HG02623 (cell line): Measurements from ENCODE around the gene GSG1L.

ENCODE experiments used
- ATAC-seq: cut with Tn5 transposase; IDR thresholded peaks from one replicate; pipeline ENCODE4 v1.9.1; 2021; ENCODE audit warnings: moderate library complexity; ENCODE audit not compliant: unreplicated experiment

Gene GSG1L

DNA sequence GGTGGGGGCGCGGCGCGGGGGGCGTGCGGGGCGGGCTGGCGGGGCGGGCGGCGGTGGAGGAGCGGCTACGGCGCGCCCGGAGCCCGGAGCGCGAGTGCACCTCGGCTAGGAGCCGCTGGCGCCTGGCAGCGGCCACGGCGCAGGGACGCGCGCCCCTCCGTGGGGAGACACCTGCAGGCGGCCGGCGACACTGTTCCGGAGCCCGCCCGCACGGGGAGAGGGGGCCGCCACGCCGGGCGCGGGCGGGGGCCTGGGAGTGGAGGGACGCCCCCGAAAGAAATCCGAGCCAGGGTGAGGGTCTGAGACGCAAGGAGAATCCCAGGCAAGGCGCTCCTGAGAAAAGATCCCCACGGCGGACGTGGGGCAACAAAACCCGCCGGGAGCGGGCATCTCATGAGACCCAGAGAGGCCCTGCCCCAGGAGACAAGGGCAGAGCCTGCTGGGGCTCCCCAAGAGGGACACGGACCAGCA, at the start of gene GSG1L:
GSG1L (minus strand) TSS at position 124 of the 471 bp plus-strand sequence. CDS start 290 bp downstream, outside the sequence.
- no peak for ATAC-seq

DNA sequence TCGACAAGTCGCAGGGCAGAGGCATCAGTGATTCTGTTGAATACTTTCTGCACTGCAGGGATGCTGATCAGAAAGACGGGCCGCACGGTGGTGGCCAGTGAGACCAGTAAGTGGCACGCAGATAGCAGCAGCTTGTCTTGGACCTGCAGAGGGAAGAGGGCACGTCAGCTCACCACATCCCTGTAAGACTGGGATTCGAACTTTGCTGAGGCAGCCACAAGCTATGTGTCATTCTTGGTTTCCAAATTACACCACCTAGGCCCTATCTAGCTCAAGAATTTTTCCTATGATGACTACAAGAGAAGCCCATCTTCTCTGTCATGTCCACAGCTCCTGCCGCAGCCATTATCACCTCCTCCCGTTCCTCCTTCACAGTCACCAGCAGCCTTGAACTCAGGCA, 49.4 kb upstream of the GSG1L start:
- no peak for ATAC-seq

DNA sequence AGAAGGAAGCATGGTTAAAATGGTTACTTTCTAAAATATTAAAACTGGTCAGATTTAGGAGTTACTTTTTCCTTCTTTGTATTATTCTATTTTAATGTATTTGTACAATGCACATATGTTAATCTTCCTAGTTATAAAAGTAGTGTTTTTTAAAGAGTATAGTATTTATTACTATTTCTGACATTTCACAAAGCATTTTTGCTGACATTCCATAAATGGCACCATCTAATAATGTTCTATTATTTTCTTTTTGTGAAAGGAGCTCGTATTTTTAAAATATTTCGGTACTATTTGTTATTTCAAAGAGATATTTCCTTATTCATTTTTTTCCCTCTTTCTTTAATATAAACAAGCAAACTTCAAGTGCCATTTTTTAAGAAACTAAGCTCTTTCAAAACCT, 47.5 kb upstream of the GSG1L start:
- ATAC-seq, result no peak

DNA sequence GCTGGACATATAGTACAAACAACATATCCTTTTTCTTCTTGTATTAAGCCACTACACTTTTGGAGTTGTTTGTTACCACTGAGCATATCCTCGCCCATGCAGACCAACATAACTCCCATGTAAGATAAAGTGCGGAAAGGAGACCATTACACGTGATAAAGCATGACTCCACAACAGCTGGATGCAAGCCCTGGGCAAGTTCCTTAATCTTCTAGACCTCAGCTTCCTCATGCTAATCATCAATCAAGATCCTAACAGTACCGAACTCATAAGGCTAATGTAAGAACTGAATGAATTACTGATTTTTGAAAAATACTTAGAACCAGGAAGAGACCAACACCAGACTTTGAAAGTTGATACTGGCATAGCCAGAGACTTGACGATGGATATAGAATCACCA, 47.0 kb upstream of the GSG1L start:
- no peak for ATAC-seq

DNA sequence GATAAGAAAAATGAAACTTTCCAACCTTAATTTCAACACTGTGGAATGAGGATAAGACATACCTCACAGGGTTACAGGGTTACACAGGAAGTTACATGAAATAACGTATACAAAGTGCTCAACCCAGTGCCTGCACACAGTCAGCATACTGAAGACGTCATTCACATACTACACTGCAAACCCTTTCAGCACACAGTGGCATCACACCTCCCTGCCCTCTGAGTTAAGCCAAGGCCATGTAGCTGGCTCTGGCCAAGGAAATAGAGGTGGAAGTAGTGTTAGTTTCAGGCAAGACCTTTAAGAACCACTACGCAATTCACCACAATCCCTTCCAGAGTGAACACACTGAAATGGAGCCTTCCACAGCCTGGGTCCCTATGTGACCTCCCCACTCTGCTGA, 46.6 kb upstream of the GSG1L start:
- ATAC-seq, result no peak

DNA sequence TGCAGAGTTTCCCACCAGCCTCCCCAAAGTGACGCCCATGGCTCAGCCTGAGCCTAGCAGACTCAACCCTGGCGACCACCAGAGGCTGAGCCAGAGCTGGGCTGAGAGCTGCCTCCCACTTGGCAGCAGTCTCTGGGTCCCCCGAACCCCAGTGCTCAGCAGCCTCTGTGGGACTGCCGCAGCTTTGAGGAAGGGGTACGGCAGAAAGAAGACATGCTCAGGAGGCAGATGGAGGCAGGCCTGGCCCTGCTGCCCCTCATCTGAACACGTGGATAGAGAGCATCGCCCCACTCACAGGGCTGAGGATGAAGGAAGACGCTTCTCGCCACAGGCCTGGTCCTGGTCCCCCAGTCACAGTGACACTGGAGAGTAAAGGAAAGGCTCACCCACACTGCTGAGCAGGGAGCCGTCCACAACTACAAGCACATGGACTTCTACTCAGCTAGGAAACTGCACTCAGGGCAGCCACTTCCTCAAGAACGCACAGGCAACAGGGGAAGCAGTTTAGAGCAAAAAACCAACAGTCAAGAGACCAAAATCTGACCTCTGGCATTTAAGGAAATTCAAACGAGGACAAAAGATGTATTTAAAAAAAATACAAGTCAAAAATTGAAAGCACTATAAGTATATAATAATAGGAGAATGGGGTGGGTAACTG, 45.2 kb upstream of the GSG1L start:
- no peak for ATAC-seq

DNA sequence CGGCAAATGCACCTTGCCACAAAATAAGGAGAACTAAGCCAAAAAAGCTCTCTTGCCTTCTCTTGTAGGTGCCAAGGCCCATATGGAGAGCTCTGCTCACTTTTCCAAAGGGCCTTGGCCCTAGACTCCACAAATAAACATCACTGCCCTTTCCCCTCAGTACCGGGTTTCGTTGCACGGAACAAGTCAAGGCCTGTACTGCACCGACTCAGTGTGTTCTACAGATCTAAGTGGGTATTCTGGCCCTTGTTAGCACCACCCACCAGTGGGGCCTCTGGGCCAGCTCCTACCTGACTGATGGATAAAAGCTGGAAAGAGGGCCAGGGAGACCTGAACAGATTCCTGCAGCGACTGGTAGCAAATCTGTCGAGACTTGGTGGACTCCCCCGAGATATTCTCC, 43.7 kb upstream of the GSG1L start:
- no peak for ATAC-seq

DNA sequence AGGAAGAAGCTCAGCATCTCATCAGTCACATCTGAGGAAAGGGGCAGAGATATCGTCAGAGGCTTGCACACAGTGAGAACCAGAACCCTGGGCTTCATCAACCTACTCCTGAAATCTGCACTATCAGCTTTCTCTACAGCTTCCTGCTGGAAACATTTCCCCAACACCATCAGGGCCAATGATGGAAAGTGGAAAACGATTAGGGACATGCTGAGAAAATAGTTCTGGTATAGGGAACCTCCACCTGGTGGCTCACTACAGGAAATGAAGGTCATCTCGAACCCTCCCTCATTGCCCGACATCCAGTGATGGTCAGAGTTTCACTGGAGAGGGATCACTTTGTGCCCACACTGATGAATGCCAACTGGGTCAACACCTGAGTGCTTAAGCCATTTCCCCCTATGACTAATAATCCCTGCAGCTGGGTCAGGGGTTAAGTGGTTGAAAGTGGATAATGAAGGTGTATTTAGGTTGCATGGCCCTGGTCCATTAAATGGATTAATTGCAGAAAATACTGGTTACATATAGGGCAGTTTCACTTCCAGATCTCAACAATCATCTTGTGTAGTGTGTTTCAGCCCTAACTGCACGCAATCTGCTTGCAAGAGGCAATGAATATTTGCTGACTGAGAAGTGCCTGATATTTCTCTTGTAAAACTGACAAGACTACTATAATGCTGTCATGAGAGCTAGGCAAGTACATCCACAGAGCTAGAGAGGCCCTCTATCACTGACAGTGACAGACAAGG, 43.1 kb upstream of the GSG1L start:
- ATAC-seq, result no peak

DNA sequence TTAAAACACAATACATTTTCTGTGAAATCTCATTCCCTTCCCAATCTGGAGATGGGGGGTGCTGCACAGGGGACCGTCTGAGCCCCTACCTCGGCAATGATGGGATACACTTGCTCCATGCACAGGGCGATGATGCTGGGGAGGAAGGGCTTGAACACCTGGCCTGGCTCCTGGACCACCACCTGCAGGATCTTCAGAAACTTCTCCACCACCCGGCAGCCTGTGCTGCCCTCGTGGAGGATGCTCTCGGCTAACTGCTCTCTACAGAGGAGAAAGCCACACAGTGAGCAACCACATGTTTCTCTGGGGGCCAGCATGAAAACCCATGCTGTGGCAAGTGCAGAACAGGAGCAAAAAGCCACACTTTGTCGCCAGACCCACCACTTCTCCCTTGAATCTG, 42.4 kb upstream of the GSG1L start:
- no peak for ATAC-seq

DNA sequence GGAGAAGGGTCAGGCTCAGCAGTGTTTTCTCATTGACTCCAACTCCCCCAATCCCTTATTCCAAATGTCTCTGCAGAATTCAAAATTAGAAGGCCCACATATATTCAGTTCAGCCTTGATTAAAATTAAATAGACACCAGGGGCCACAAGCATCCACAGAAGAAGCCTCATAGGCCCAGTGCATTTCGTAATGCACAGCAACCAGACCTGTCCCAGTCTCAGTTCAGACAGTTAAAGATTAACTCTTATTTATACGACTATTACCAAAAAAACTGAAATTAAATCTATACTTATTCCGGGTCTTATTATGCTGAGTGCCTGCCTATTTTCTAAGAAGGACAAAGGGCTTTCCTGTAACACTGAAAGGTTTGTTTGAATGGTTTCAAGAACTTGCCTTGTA, 41.8 kb upstream of the GSG1L start:
- no peak for ATAC-seq

DNA sequence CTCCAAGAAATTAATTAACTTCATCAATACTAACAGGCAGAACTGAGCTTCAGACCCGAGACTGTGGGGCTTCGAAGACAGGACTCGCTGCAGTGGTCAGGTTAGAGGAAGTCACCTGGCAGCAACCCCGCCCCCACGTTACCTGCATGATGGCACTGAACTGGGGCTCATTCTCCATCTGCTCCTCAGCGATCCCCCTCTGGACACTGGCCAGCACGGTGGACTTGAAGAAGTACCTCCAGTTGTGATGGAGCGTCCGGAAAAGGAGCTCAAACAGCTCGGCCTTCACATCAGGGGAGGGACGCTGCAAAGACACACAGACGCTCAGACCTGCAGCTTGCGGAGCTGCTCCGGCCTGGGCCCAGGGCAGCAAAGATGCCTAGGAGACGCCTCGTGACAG, 40.9 kb upstream of the GSG1L start:
- ATAC-seq, result no peak

DNA sequence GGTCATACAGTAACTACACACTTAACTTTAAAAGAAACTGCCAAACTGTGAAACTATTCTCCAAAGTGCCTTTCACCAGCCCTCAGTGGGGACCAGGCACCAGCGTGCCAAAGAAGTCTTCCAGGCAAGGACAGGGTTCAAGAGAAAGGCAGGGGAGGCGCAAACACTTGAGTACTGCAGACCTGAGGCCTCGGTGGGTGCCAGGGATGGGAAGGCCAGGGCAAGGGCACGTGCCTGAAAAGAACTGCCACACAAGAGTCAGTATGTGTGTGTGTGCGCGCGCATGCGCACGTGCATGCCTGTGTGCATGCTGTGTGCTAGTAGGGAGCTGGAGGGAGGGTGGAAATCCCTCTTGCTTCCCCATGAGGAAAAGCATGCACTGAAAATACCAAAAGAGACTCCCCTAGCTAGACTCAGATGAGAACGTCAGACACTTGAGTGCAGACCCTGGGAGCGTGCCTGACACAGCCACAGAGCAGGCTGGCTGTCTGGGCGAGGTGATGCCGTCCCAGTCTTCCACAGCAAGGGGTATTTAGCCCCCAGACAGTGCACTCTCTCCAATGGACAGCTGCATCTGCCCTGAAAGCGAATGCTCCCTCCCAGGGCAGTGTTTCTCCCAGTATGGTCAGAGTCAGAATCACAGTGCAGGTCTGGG, 40.1 kb upstream of the GSG1L start:
- no peak for ATAC-seq

DNA sequence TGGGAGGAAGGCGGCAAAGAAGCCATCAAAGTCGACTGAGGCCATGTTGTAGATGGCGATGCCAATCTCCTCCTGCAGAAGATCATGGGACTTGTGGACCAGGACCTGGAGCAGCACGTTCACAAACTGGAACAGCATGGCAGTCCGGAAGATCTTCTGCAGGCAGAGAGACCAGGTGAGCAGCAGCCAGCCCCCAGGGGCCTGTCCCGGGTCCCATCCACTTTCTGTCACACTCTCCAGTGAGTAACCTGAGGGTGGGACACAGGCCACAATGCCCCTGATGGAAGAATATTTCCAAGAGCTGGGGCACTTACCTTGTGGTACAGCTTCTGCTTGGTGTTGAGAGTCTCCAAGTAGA, 38.0 kb upstream of the GSG1L start:
- ATAC-seq, result no peak

DNA sequence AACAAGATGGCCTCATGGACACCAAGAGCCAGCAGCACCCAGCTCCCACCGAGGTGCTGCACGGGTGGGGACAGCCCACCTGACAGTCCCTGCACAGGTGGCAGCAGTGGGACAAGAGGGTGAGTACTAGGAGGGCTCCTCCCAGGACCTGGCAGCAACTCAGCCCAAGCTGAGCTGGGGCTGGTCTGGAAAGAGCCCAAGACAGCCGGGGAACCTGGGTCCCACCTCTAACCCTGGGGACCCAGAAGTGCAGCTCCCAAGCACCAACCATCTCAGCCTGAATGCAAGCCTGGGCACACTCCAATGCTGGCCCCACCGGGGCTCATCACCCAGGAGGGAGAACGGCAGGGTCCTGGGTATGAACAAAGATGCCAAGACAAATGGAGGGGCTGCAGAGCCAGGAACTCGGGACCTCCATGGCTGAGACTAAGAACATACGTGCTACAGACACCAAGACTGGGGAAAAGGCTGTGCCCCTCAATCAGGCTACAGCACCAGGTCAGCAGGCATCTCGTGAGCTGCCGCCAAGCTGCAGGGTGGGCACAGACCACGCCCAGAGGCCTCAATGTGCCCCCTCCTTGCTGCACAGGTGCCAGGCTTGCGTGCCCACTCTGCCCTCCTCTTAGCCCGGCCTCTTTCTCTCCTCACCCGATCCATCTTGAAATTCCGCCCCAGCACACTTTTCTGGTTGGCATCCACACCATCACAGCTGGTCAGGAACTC, 37.5 kb upstream of the GSG1L start:
- no peak for ATAC-seq

DNA sequence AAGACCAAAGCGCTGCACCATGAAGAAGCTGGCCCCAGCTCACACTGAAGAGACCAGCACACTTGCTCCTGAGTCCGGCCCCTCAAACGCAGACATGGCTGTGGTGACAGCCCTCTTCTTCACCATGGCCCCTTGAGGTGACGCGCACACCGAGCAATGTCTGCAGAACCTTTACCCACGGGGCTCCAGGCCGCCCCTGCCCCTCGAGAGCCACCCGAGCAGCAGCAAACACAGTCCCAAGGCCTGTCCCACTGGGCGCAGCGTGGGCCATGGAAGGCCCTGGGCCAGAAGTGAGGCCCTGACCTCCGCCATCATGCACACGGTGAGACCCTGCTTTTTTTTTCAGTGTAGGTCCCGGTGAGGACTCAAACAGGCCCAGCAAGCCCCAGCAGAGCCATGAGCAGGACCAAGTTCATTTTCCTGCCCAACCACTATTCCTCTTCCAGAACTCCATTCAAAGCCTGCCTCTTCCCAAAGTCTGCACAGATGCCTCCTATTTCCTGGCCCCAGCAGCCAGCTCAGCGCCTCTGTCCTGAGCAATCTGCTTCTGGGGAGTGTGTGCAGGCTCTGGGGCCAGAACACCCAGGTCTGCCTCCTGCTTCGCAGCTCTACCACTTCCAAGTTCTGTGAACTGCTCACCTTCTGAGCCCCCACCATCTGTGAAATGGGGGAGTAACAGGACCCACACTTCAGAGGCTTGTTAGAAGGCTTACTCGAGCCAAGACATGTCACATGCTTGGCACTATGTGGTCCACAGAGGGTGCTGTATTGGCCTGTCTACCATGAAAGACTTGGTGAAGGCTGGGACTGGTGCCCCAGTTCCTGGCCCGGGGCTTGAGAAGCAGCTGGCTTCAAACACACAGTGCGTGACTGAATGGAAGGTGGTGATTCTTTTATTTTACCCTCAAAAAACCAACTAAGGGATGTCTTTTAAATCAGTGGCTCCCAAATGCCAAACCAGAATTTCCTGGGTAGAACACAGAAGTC, 35.7 kb upstream of the GSG1L start:
- no peak for ATAC-seq

DNA sequence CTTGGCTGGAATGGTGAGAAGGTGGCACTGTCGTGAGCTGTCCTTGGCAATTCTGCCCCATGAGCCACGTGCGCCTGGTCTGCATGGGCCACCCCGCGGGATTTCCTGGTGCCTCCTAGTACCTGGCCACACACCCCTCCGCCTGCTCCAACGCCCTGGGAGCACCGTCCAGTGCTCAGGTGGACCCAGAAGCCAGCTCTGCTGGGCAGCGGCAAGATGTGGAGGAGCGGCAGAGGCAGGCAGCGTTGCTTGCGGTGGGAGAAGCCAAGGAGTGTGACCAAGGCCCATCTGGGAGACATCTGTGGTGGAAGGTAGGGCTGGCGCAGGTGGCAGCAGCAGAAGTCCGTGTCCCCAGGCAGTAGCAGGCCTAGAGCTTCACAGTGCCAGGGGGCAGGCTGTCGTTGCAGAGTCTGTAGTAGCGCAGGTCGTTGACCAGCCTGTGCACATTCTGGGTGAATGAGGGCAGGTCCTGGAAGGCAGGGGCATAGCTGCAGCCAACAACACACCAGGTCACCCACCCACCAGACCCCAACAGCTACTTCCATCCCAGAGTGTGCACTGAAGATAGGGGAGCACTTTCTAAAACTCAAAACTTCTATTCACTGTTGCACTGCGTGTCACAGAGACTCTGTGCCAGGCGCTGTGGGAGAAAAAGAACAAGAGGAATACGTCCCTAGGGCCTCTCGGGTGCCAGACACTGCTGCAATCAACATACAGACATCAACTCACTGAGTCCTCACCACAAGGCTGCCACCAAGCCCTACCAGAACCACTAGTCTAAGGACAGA, 34.9 kb upstream of the GSG1L start:
- ATAC-seq, result no peak

DNA sequence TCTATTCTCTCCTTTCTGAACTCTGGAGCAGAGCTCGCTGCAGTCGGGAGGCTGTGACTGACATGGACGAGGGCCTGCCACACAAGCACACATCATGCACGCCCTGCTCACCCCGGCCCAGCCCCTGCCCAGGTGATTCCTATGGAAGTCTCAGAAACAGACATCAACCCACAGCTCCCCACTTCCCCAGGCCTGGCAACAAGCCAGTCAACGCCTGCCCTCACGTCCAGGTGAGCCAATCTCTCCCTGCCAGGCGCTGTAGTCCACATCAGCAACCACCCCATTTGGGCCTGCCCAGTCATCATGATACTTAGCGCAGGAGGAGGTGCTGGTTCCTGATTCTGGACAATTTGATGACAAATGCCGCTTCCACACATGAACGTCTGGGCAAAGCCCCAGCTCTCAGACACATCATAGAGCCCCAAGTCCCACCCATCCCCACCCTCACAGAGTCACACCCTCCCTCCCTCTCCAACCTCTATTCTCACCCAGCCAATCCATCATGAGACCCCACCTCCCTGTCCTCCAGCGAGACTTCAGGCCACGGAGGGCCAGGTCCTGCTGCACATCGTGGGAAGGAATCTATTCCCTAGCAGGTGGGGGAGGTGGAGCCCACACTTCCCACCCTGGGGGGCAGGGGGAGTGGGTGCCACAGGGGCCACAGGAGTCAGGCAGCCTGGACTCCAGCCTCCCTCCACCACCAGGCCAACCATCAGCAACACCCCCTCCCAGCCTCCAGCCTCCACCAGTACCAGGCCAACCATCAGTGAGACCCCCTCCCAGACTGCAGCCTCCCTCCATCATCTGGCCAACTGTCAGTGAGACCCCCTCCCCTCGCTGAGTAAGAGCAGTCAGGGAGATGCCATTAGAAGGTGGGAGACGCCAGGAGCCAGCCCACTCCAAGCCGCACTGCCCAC, 33.7 kb upstream of the GSG1L start:
- ATAC-seq, result no peak

DNA sequence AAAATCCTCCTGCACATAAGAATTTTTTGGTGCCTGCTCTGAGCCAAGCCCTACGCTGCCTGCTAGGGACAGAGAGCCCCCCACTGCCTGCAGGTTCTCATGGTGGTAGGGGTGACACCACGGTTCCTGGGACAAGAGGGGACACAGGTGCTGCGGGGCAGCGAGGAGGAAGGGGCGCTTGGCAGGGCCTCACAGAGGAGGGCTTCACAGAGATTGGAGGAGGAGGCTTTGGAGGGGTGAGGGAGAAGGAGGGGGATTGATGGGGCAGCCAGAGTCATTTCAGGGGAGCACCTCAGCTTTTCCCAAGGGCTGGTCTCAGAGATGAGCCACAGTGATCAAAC, 29.8 kb upstream of the GSG1L start:
- ATAC-seq, result no peak
